ENCODE data around the gene PPM1H.

- TF ChIP-seq EZH2phosphoT487 (IDR thresholded peaks at IDR 0.05; ENCODE audit: low read depth) (no peak), CTCF (IDR thresholded peaks at IDR 0.05; ENCODE audit: low read depth, low read length) (no peak)
Observed at GRCh38 chr12:62865065-62865464, 69.9 kb downstream of the PPM1H start.

All from OCI-LY3 (cell line).